Activated naive CD4-positive, alpha-beta T cell treated with anti-CD3 and anti-CD28 coated beads, Interleukin-2, amount 50 U/mL, for 72 hours (primary cell): ENCODE results near the gene CHST12. TPM values are rescaled to one million over a fixed set of nuclear protein-coding genes. Genes with fewer than 3 reads are reported as not detected.

Source experiments
- ATAC-seq, 2 donors: fragments of 150-1000 bp; cut with Tn5 transposase; 2 replicates each; pipeline ENCODE4 v1.10.0; 2021; ENCODE audit warnings: mild to moderate bottlenecking in 2 of 2, moderate library complexity in 2 of 2
- DNase-seq, 2 donors: peaks; one replicate each; pipeline ENCODE4 v3.0.0; 2021 to 2022; ENCODE audit warnings: low spot score in 2 of 2
- H3K27ac Mint-ChIP-seq, 2 donors: one replicate each; pipeline ENCODE4 v1.8.0; 2022; ENCODE audit warnings: mild to moderate bottlenecking in 2 of 2, mixed read lengths in 2 of 2
- H3K36me3 Mint-ChIP-seq, 2 donors: one replicate each; pipeline ENCODE4 v1.8.0; 2022; ENCODE audit warnings: mixed read lengths in 2 of 2
- H3K9me3 Mint-ChIP-seq, 2 donors: one replicate each; pipeline ENCODE4 v1.8.0; 2022; ENCODE audit warnings: mixed read lengths in 2 of 2
- total RNA-seq, 2 donors: library from RNA; stranded (reverse); gene quantifications; one replicate each; pipeline ENCODE4 v1.2.3, GENCODE V29; 2022

The CHST12 gene
- total RNA-seq, 2 donors from 2014 or later = 1.3 to 2.6 TPM

- ATAC-seq = no peak
- Mint-ChIP-seq H3K27ac (no peak overlapping the region), H3K36me3 (no peaks in the 10 kb centered on the region), H3K9me3 (peaks cover 5 to 10% of the 10 kb centered on the region in 2 donors)
- DNase-seq = no peak
Observed at GRCh38 chr7:2492038-2492437, 88.6 kb downstream of the CHST12 start.

GRCh38 chr7:2493205-2494164 lies 90.1 kb downstream of the CHST12 start:
- no peaks in the 10 kb centered on the region for H3K36me3 Mint-ChIP-seq
- ATAC-seq (no peak), DNase-seq (no peak)
- H3K9me3 Mint-ChIP-seq = peaks cover 5 to 10% of the 10 kb centered on the region in 2 donors
- no peak overlapping the region for H3K27ac Mint-ChIP-seq

- H3K9me3 Mint-ChIP-seq = peaks cover 5 to 10% of the 10 kb centered on the region in 2 donors
- DNase-seq (no peak), ATAC-seq (no peak)
- H3K27ac Mint-ChIP-seq = no peak overlapping the region
- H3K36me3 Mint-ChIP-seq = no peaks in the 10 kb centered on the region
Observed at GRCh38 chr7:2494191-2495130, 91.0 kb downstream of the CHST12 start.

GRCh38 chr7:2495418-2496299 lies 92.2 kb downstream of the CHST12 start:
- ATAC-seq (no peak), DNase-seq (no peak)
- H3K9me3 Mint-ChIP-seq = peaks cover 5 to 10% of the 10 kb centered on the region in 2 donors
- H3K27ac Mint-ChIP-seq = no peak overlapping the region
- H3K36me3 Mint-ChIP-seq = no peaks in the 10 kb centered on the region

- peaks cover 5 to 9% of the 10 kb centered on the region in 2 donors for H3K9me3 Mint-ChIP-seq
- no peak overlapping the region for H3K27ac Mint-ChIP-seq
- DNase-seq (no peak), ATAC-seq (no peak)
- no peaks in the 10 kb centered on the region for H3K36me3 Mint-ChIP-seq
Observed at GRCh38 chr7:2496375-2496774, 93.0 kb downstream of the CHST12 start.

GRCh38 chr7:2497065-2497464 lies 93.7 kb downstream of the CHST12 start:
- Mint-ChIP-seq H3K27ac (no peak overlapping the region), H3K9me3 (peaks cover 2% of the 10 kb centered on the region in 2 donors), H3K36me3 (no peaks in the 10 kb centered on the region)
- ATAC-seq (no peak), DNase-seq (no peak)

- no peak for DNase-seq
- H3K27ac Mint-ChIP-seq = no peak overlapping the region
- no peak for ATAC-seq
- no peaks in the 10 kb centered on the region for H3K36me3 Mint-ChIP-seq
- no peaks in the 10 kb centered on the region for H3K9me3 Mint-ChIP-seq
Observed at GRCh38 chr7:2497500-2498336, 94.3 kb downstream of the CHST12 start.

Other genes with a start within 250 kb of the CHST12 start
- gene MAD1L1, start 170.7 kb upstream of the CHST12 start, total RNA-seq = 10 to 100 TPM; 34.2 to 53.5 TPM
- gene MRM2, start 161.4 kb upstream of the CHST12 start, total RNA-seq = 10 to 100 TPM; 24.4 to 30.8 TPM
- gene NUDT1, start 161.4 kb upstream of the CHST12 start, total RNA-seq = 10 to 100 TPM; 79.8 to 95.3 TPM
- 10 to 100 TPM; 35.6 to 36.1 TPM for gene SNX8, start 89.2 kb upstream of the CHST12 start, total RNA-seq
- 100 to 1,000 TPM; 130 to 260 TPM for gene EIF3B, start 48.8 kb upstream of the CHST12 start, total RNA-seq
- not detected for gene GRIFIN, start 72.8 kb downstream of the CHST12 start, total RNA-seq
- 10 to 100 TPM; 17.8 to 21.1 TPM for gene LFNG, start 116.2 kb downstream of the CHST12 start, total RNA-seq
- 10 to 100 TPM; 26.5 to 37.5 TPM for gene BRAT1, start 151.9 kb downstream of the CHST12 start, total RNA-seq
- gene IQCE, start 155.4 kb downstream of the CHST12 start, total RNA-seq = 1 to 10 TPM; 7.3 to 9.5 TPM
- gene TTYH3, start 228.4 kb downstream of the CHST12 start, total RNA-seq = 10 to 100 TPM; 23.8 to 28.3 TPM